Ishikawa (cell line): ENCODE results near the gene C16orf90.

Source experiments
- MAX ChIP-seq: IDR thresholded peaks from 2 replicates; pipeline ENCODE4 v1.6.1; 2012
- RAD21 ChIP-seq: IDR thresholded peaks from 2 replicates; pipeline ENCODE4 v1.6.1; 2012; ENCODE audit warnings: low read depth
- TAF1 ChIP-seq: IDR thresholded peaks from 2 replicates; pipeline ENCODE4 v1.6.1; 2012; ENCODE audit warnings: low read depth, mild to moderate bottlenecking
- TCF12 ChIP-seq: IDR thresholded peaks from 2 replicates; pipeline ENCODE4 v1.6.1; 2012; ENCODE audit warnings: low read depth

DNA sequence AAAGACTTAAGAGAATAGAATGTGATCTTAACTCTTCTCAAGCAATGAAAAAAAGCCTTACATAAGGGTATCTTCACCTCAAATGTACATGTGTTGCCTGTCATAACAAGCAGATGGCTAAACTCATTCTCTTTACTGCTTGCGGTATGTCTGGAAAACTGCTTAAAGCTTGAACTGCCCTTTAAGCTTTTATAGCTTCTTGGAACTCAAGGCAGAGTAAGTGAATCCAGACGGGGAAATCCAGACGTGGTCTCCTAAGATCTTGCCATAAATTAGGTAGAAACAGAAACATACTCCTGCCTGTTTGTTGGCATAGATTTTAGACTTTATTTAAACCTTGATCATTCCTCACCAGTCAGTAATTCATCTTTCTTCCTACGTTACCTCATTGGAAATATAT lies 25.1 kb upstream of the C16orf90 start:
- no peak for TF ChIP-seq MAX
- no peak for TF ChIP-seq TCF12
- no peak for TF ChIP-seq RAD21
- TF ChIP-seq TAF1 = no peak
